Activated B cell treated with CpG ODN at 0.5 μM for 24 hours (primary cell): ENCODE data around the gene COL25A1. TPM values are rescaled to one million over a fixed set of nuclear protein-coding genes. Genes with fewer than 3 reads are reported as not detected.

ENCODE experiments used
- ATAC-seq: fragments of 200-7000 bp; cut with Tn5 transposase; one replicate; pipeline ENCODE4 v1.10.0; 2021; ENCODE audit warnings: low read depth, mild to moderate bottlenecking, moderate library complexity
- CTCF ChIA-PET: fragments of 350-600 bp; sonication (Branson Sonifier 250); formaldehyde crosslinking; loops from one replicate; lab custom pipeline; 2021; ENCODE audit warnings: antibody characterized with exemption; lab: Charles Lee
- POLR2A ChIA-PET: fragments of 350-600 bp; sonication (Branson Sonifier 250); formaldehyde crosslinking; loops from one replicate; lab custom pipeline; 2021; ENCODE audit warnings: antibody characterized with exemption; lab: Charles Lee
- DNase-seq: peaks from one replicate; pipeline ENCODE4 v3.0.0; 2022
- H3K27ac Mint-ChIP-seq: one replicate; pipeline ENCODE4 v1.8.0; 2020; ENCODE audit warnings: mixed read lengths
- H3K27me3 Mint-ChIP-seq: one replicate; pipeline ENCODE4 v1.8.0; 2021; ENCODE audit warnings: mixed read lengths
- H3K36me3 Mint-ChIP-seq: one replicate; pipeline ENCODE4 v1.8.0; 2021; ENCODE audit warnings: low read depth, mixed read lengths
- H3K4me1 Mint-ChIP-seq: one replicate; pipeline ENCODE4 v1.8.0; 2021; ENCODE audit warnings: mixed read lengths
- H3K4me3 Mint-ChIP-seq: one replicate; pipeline ENCODE4 v1.8.0; 2020; ENCODE audit warnings: mild to moderate bottlenecking, mixed read lengths
- H3K9me3 Mint-ChIP-seq: one replicate; pipeline ENCODE4 v1.8.0; 2020; ENCODE audit warnings: mixed read lengths
- CTCF ChIP-seq: fragments of 200-600 bp; IDR thresholded peaks from one replicate; pipeline ENCODE4 v1.8.0; 2022; ENCODE audit warnings: antibody characterized with exemption, mild to moderate bottlenecking
- intact Hi-C: fragments of 100-400 bp; cut with micrococcal nuclease; formaldehyde crosslinking; loops from one replicate; pipeline ENCODE4 v1.15.1; 2024
- total RNA-seq: library from RNA; stranded (reverse); gene quantifications from 2 replicates; pipeline ENCODE4 v1.2.3, GENCODE V29; 2022

Gene COL25A1
- total RNA-seq, 1 donor from 2014 or later = not detected

GRCh38 chr4:109266891-109267290, 35.6 kb downstream of the COL25A1 start:
- no peak overlapping the region for H3K27ac Mint-ChIP-seq
- TF ChIP-seq CTCF = no peak
- POLR2A ChIA-PET = no interaction called here

GRCh38 chr4:109266236-109266635, 36.2 kb downstream of the COL25A1 start:
- H3K36me3 Mint-ChIP-seq = no peaks in the 10 kb centered on the region
- no peaks in the 10 kb centered on the region for H3K9me3 Mint-ChIP-seq
- no peak for TF ChIP-seq CTCF
- POLR2A ChIA-PET = no interaction called here
- no peak for DNase-seq
- no peaks in the 10 kb centered on the region for H3K27me3 Mint-ChIP-seq
- intact Hi-C loops = no loop called here
- no peaks in the 10 kb centered on the region for H3K4me1 Mint-ChIP-seq
- CTCF ChIA-PET = no interaction called here
- no peak overlapping the region for H3K4me3 Mint-ChIP-seq
- ATAC-seq = no peak
- no peak overlapping the region for H3K27ac Mint-ChIP-seq

More at GRCh38 chr4:109266891-109267290, 35.6 kb downstream of the COL25A1 start:
- ATAC-seq (no peak), DNase-seq (no peak)
- CTCF ChIA-PET = no interaction called here
- H3K36me3 Mint-ChIP-seq = no peaks in the 10 kb centered on the region
- H3K4me3 Mint-ChIP-seq = no peak overlapping the region
- H3K27me3 Mint-ChIP-seq = no peaks in the 10 kb centered on the region
- intact Hi-C loops = no loop called here
- no peaks in the 10 kb centered on the region for H3K4me1 Mint-ChIP-seq
- H3K9me3 Mint-ChIP-seq = no peaks in the 10 kb centered on the region

- Mint-ChIP-seq H3K9me3 (no peaks in the 10 kb centered on the region), H3K27me3 (no peaks in the 10 kb centered on the region), H3K4me3 (no peak overlapping the region), H3K36me3 (no peaks in the 10 kb centered on the region), H3K27ac (no peak overlapping the region), H3K4me1 (no peaks in the 10 kb centered on the region)
- DNase-seq (no peak), ATAC-seq (no peak)
- intact Hi-C loops = no loop called here
- CTCF ChIA-PET = no interaction called here
- POLR2A ChIA-PET = no interaction called here
- no peak for TF ChIP-seq CTCF
Measured at GRCh38 chr4:109263721-109264120, 38.7 kb downstream of the COL25A1 start.

- intact Hi-C loops = no loop called here
- DNase-seq (no peak), ATAC-seq (no peak)
- H3K4me1 Mint-ChIP-seq = no peaks in the 10 kb centered on the region
- ChIA-PET CTCF (no interaction called here), POLR2A (no interaction called here)
- no peaks in the 10 kb centered on the region for H3K27me3 Mint-ChIP-seq
- no peak overlapping the region for H3K4me3 Mint-ChIP-seq
- TF ChIP-seq CTCF = no peak
- H3K36me3 Mint-ChIP-seq = no peaks in the 10 kb centered on the region
- no peak overlapping the region for H3K27ac Mint-ChIP-seq
- H3K9me3 Mint-ChIP-seq = no peaks in the 10 kb centered on the region
Measured at GRCh38 chr4:109256818-109257217, 45.6 kb downstream of the COL25A1 start.

- intact Hi-C loops = no loop called here
- no peak for TF ChIP-seq CTCF
- Mint-ChIP-seq H3K27ac (no peak overlapping the region), H3K4me1 (no peaks in the 10 kb centered on the region), H3K9me3 (no peaks in the 10 kb centered on the region), H3K27me3 (no peaks in the 10 kb centered on the region), H3K36me3 (no peaks in the 10 kb centered on the region), H3K4me3 (no peak overlapping the region)
- ATAC-seq = no peak
- ChIA-PET POLR2A (no interaction called here), CTCF (no interaction called here)
- DNase-seq = no peak
Measured at GRCh38 chr4:109254845-109255244, 47.6 kb downstream of the COL25A1 start.
